HepG2 (cell line): ENCODE results near the gene PDIK1L. TPM values are rescaled to one million over a fixed set of nuclear protein-coding genes. Genes with fewer than 3 reads are reported as not detected.

Experiments used
- ATF4 ChIP-seq, 2 experiments: fragments of 450-650 bp in 1 of 2; sonication (generic) in 1 of 2; formaldehyde crosslinking; IDR thresholded peaks; 2 replicates each; pipeline versions ENCODE4 v1.5.0 to v1.8.0; 2020 to 2022; ENCODE audit warnings: mild to moderate bottlenecking in 1 of 2, missing genetic modification reagents in 1 of 2
- ATRX ChIP-seq: sonication (generic); formaldehyde crosslinking; IDR thresholded peaks from 2 replicates; pipeline ENCODE4 v1.4.0; 2020; ENCODE audit warnings: missing genetic modification reagents, borderline replicate concordance
- CC2D1A ChIP-seq: sonication (generic); formaldehyde crosslinking; IDR thresholded peaks from 2 replicates; pipeline ENCODE4 v1.8.1; 2023; ENCODE audit warnings: mild to moderate bottlenecking, missing genetic modification reagents
- ETV6 ChIP-seq: sonication (generic); formaldehyde crosslinking; conservative IDR thresholded peaks from 2 replicates; pipeline ENCODE4 v1.4.0; 2020; ENCODE audit warnings: missing genetic modification reagents
- GPBP1L1 ChIP-seq: sonication (generic); formaldehyde crosslinking; IDR thresholded peaks from 2 replicates; pipeline ENCODE4 v1.5.0; 2020; ENCODE audit warnings: mild to moderate bottlenecking, missing genetic modification reagents
- IRX3 ChIP-seq: sonication (generic); formaldehyde crosslinking; IDR thresholded peaks from 2 replicates; pipeline ENCODE4 v1.8.1; 2023; ENCODE audit warnings: mild to moderate bottlenecking, low read depth, missing genetic modification reagents, borderline replicate concordance
- NCOR1 ChIP-seq: fragments of 200-600 bp; sonication (generic); IDR thresholded peaks from 2 replicates; pipeline ENCODE4 v1.7.0; 2017; ENCODE audit warnings: antibody characterized with exemption, low read length, borderline replicate concordance
- NR2F1 ChIP-seq, 2 experiments: fragments of 450-650 bp in 1 of 2; formaldehyde crosslinking in 1 of 2; IDR thresholded peaks; 2 replicates each; pipeline versions ENCODE4 v1.5.0 to v1.6.1; 2016 to 2020; ENCODE audit warnings: mild to moderate bottlenecking in 1 of 2, missing compliant biosample characterization in 1 of 2, missing genetic modification reagents in 1 of 2, moderate library complexity in 1 of 2
- PHF8 ChIP-seq: sonication (generic); formaldehyde crosslinking; IDR thresholded peaks from 2 replicates; pipeline ENCODE4 v1.5.0; 2020; ENCODE audit warnings: missing genetic modification reagents
- PTBP1 ChIP-seq: fragments of 200-400 bp; formaldehyde crosslinking; IDR thresholded peaks from 2 replicates; pipeline ENCODE4 v1.6.1; 2018; ENCODE audit warnings: low read length, low read depth; ENCODE audit not compliant: poor library complexity, severe bottlenecking
- REPIN1 ChIP-seq: sonication (generic); formaldehyde crosslinking; IDR thresholded peaks from 2 replicates; pipeline ENCODE4 v1.8.0; 2022; ENCODE audit warnings: missing genetic modification reagents, low read depth, mild to moderate bottlenecking, borderline replicate concordance
- RERE ChIP-seq: IDR thresholded peaks from 2 replicates; pipeline ENCODE4 v1.6.1; 2016; ENCODE audit warnings: low read depth, missing genetic modification reagents, missing compliant biosample characterization
- SALL1 ChIP-seq: sonication (generic); formaldehyde crosslinking; IDR thresholded peaks from 2 replicates; pipeline ENCODE4 v1.8.0; 2022; ENCODE audit warnings: mild to moderate bottlenecking, missing genetic modification reagents
- SIN3A ChIP-seq: IDR thresholded peaks from 2 replicates; pipeline ENCODE4 v1.6.1; 2011; ENCODE audit warnings: low read depth, mild to moderate bottlenecking, control low read depth, low read length, borderline replicate concordance
- TOE1 ChIP-seq: sonication (generic); formaldehyde crosslinking; IDR thresholded peaks from 2 replicates; pipeline ENCODE4 v1.4.0; 2020; ENCODE audit warnings: mild to moderate bottlenecking, missing genetic modification reagents
- ZNF230 ChIP-seq: sonication (generic); formaldehyde crosslinking; IDR thresholded peaks from 2 replicates; pipeline ENCODE4 v1.4.0; 2020; ENCODE audit warnings: mild to moderate bottlenecking, missing genetic modification reagents
- ZNF414 ChIP-seq: sonication (generic); formaldehyde crosslinking; IDR thresholded peaks from 2 replicates; pipeline ENCODE4 v1.5.0; 2020; ENCODE audit warnings: missing genetic modification reagents
- ZNF451 ChIP-seq: sonication (generic); formaldehyde crosslinking; IDR thresholded peaks from 2 replicates; pipeline ENCODE4 v1.5.0; 2020; ENCODE audit warnings: mild to moderate bottlenecking, missing genetic modification reagents
- ZNF570 ChIP-seq: sonication (generic); formaldehyde crosslinking; IDR thresholded peaks from 2 replicates; pipeline ENCODE4 v1.4.0; 2020; ENCODE audit warnings: mild to moderate bottlenecking, missing genetic modification reagents, borderline replicate concordance
- ZSCAN25 ChIP-seq: sonication (generic); formaldehyde crosslinking; IDR thresholded peaks from 2 replicates; pipeline ENCODE4 v1.8.0; 2022; ENCODE audit warnings: mild to moderate bottlenecking, missing genetic modification reagents
- polyA plus RNA-seq, 8 experiments: library from polyadenylated mRNA; depleted of rRNA in 3 of 8; stranded (reverse) in 7 of 8; unstranded in 1 of 8; fragments of >200 nt; fragmentation: Illumina TruSeq in 4 of 8; extraction: Trizol in 4 of 8; gene quantifications; 2 replicates each; pipeline versions ENCODE4 v1.2.1 to v1.2.3, GENCODE V29; 2011 to 2016; ENCODE audit warnings: low read depth in 4 of 8, missing spikeins in 1 of 8, mixed read lengths in 1 of 8; ENCODE audit not compliant: insufficient read depth in 1 of 8
- total RNA-seq, 5 experiments: library from RNA; depleted of rRNA; stranded (reverse); fragments of >200 nt; fragmentation: Illumina TruSeq; extraction: Trizol; gene quantifications; 2 replicates each; pipeline ENCODE4 v1.2.3, GENCODE V29; 2016; ENCODE audit warnings: low read depth in 1 of 5

Gene PDIK1L
- total and polyA plus RNA-seq, 2 of the 13 experiments (the other 11 are each of a cell fraction or from before 2014, with no cell fraction given) = 1.9 to 4.6 TPM

- TF ChIP-seq ATF4 (CRISPR knock-in tag; IDR thresholded peaks at IDR 0.05) (no peak), ZNF414 (CRISPR knock-in tag) (no peak), RERE (CRISPR knock-in tag) (no peak), TOE1 (peak; percentile 38; the same call in 1 of the 2 replicates), ETV6 (CRISPR knock-in tag) (no peak), PHF8 (peak; percentile 91), NCOR1 (no peak), ZNF570 (no peak), NR2F1 (CRISPR knock-in tag; IDR thresholded peaks at IDR 0.05) (no peak), SIN3A (no peak), ZNF230 (no peak), GPBP1L1 (no peak), CC2D1A (CRISPR knock-in tag) (no peak), SALL1 (CRISPR knock-in tag) (no peak), ATRX (CRISPR knock-in tag) (no peak), IRX3 (CRISPR knock-in tag) (no peak), ZSCAN25 (0 out of 2 replicates have a peak, but pooled peaks have one; percentile 31), PTBP1 (no peak), ZNF451 (CRISPR knock-in tag) (0 out of 2 replicates have a peak, but pooled peaks have one; percentile 31), REPIN1 (CRISPR knock-in tag) (no peak)
These were observed at the start of gene PDIK1L (continued) for GRCh38 chr1:26111530-26112406.
